Measurements from ENCODE around the gene GPA33. TPM values are rescaled to one million over a fixed set of nuclear protein-coding genes. Genes with fewer than 3 reads are reported as not detected.

The GPA33 gene
- total RNA-seq, 4 donors from 2014 or later, result 1.7 TPM; not detected in 3

- Histone ChIP-seq H3K9me3 (peaks cover 0 to 13% (median 0%) of the 10 kb centered on the region in 3 donors), H3K27me3 (peaks cover 31% of the 10 kb centered on the region), H3K36me3 (no peaks in the 10 kb centered on the region), H3K27ac (no peak overlapping the region), H3K4me1 (no peaks in the 10 kb centered on the region), H3K4me3 (no peak overlapping the region)
- ATAC-seq, result no peak
- TF ChIP-seq POLR2AphosphoS5 (IDR thresholded peaks at IDR 0.05) (no peak), EP300 (IDR thresholded peaks at IDR 0.05) (no peak), POLR2A (IDR thresholded peaks at IDR 0.05) (no peak), CTCF (IDR thresholded peaks at IDR 0.05) (no peak)
Observed at GRCh38 chr1:167114725-167115124, 24.5 kb upstream of the GPA33 start.

GRCh38 chr1:167111868-167112709 is 21.9 kb upstream of the GPA33 start:
- Histone ChIP-seq H3K27ac (no peak overlapping the region), H3K4me3 (no peak overlapping the region), H3K27me3 (peaks cover 12% of the 10 kb centered on the region), H3K36me3 (no peaks in the 10 kb centered on the region), H3K4me1 (no peaks in the 10 kb centered on the region), H3K9me3 (peaks cover 0 to 13% (median 0%) of the 10 kb centered on the region in 3 donors)
- TF ChIP-seq POLR2AphosphoS5 (IDR thresholded peaks at IDR 0.05), result no peak
- TF ChIP-seq CTCF (IDR thresholded peaks at IDR 0.05), result no peak
- TF ChIP-seq EP300 (IDR thresholded peaks at IDR 0.05), result no peak
- TF ChIP-seq POLR2A (IDR thresholded peaks at IDR 0.05), result no peak
- WGBS, 2 donors (ENCODE audit: low coverage in 1 of 2), result 63 to 78% methylated on average over 2 to 4 of the region's 4 CpGs
- ATAC-seq, result no peak

GRCh38 chr1:167110586-167110985 is 20.4 kb upstream of the GPA33 start:
- TF ChIP-seq EP300 (IDR thresholded peaks at IDR 0.05) (no peak), CTCF (IDR thresholded peaks at IDR 0.05) (no peak), POLR2A (IDR thresholded peaks at IDR 0.05) (no peak), POLR2AphosphoS5 (IDR thresholded peaks at IDR 0.05) (no peak)
- Histone ChIP-seq H3K27ac (no peak overlapping the region), H3K27me3 (peaks cover 10% of the 10 kb centered on the region), H3K4me1 (no peaks in the 10 kb centered on the region), H3K9me3 (peaks cover 0 to 13% (median 0%) of the 10 kb centered on the region in 3 donors), H3K4me3 (no peak overlapping the region), H3K36me3 (no peaks in the 10 kb centered on the region)
- ATAC-seq, result no peak
- 80 to 83% methylated on average over 3 of the region's 3 CpGs for WGBS, 2 donors (ENCODE audit: low coverage in 1 of 2)

- no peaks in the 10 kb centered on the region for H3K4me1 ChIP-seq
- ATAC-seq, result no peak
- no peak for TF ChIP-seq EP300 (IDR thresholded peaks at IDR 0.05)
- no peak for TF ChIP-seq POLR2A (IDR thresholded peaks at IDR 0.05)
- TF ChIP-seq POLR2AphosphoS5 (IDR thresholded peaks at IDR 0.05), result no peak
- no peak for TF ChIP-seq CTCF (IDR thresholded peaks at IDR 0.05)
- H3K27me3 ChIP-seq, result peaks cover 6% of the 10 kb centered on the region
- H3K9me3 ChIP-seq, result peaks cover 0 to 13% (median 0%) of the 10 kb centered on the region in 3 donors
- H3K27ac ChIP-seq, result no peak overlapping the region
- no peaks in the 10 kb centered on the region for H3K36me3 ChIP-seq
- WGBS, 2 donors (ENCODE audit: low coverage in 1 of 2), result 29 to 44% methylated on average over 1 of the region's 2 CpGs
- H3K4me3 ChIP-seq, result no peak overlapping the region
Observed at GRCh38 chr1:167109125-167109524, 18.9 kb upstream of the GPA33 start.

GRCh38 chr1:167107456-167107855 is 17.3 kb upstream of the GPA33 start:
- H3K27ac ChIP-seq, result no peak overlapping the region
- no peaks in the 10 kb centered on the region for H3K4me1 ChIP-seq
- TF ChIP-seq CTCF (IDR thresholded peaks at IDR 0.05), result no peak

More at GRCh38 chr1:167107456-167107855, 17.3 kb upstream of the GPA33 start:
- Histone ChIP-seq H3K9me3 (peaks cover 0 to 13% (median 0%) of the 10 kb centered on the region in 3 donors), H3K36me3 (no peaks in the 10 kb centered on the region), H3K4me3 (no peak overlapping the region), H3K27me3 (no peaks in the 10 kb centered on the region)
- no peak for ATAC-seq
